Right atrium auricular region (tissue), 2 donors: ENCODE measurements around the gene MPZL1. TPM values are rescaled to one million over a fixed set of nuclear protein-coding genes. Genes with fewer than 3 reads are reported as not detected.
A peak's percentile ranks its signal among the peaks of the same experiment; 100 is the strongest.

Experiments
- DNase-seq: peaks from one replicate; pipeline ENCODE4 v3.0.0-alpha.2; 2019; ENCODE audit warnings: low spot score
- H3K27ac ChIP-seq, 2 donors: fragments of 200-600 bp; sonication (generic); 1 replicate in 1 of 2; 2 replicates in 1 of 2; pipeline ENCODE4 v1.5.1; 2016 to 2019
- H3K27me3 ChIP-seq, 2 donors: fragments of 200-600 bp; sonication (generic); one replicate each; pipeline versions ENCODE4 v1.5.1 to v1.6.0; 2017 to 2019
- H3K36me3 ChIP-seq: fragments of 200-600 bp; sonication (generic); one replicate; pipeline ENCODE4 v1.5.1; 2016
- H3K4me1 ChIP-seq, 2 donors: fragments of 200-600 bp; sonication (generic); one replicate each; pipeline versions ENCODE4 v1.5.1 to v1.6.0; 2017 to 2019
- H3K4me3 ChIP-seq, 2 donors: fragments of 200-600 bp; sonication (generic); 1 replicate in 1 of 2; 2 replicates in 1 of 2; pipeline ENCODE4 v1.5.1; 2017 to 2019; ENCODE audit warnings: mild to moderate bottlenecking in 1 of 2, moderate library complexity in 1 of 2
- H3K9me3 ChIP-seq, 2 donors: fragments of 200-600 bp; sonication (generic); one replicate each; pipeline ENCODE4 v1.5.1; 2019
- CTCF ChIP-seq, 2 donors: fragments of 200-600 bp; sonication (generic); IDR thresholded peaks; one replicate each; pipeline ENCODE4 v1.5.1; 2019; ENCODE audit warnings: antibody characterized with exemption in 2 of 2
- total RNA-seq, 2 donors: library from RNA; depleted of rRNA; stranded (reverse); fragments of >200 nt; gene quantifications; one replicate each; pipeline ENCODE4 v1.1.0, GENCODE V29; 2016

Gene MPZL1
- total RNA-seq, 2 donors from 2014 or later = 22.4 to 52.0 TPM

- Histone ChIP-seq H3K27me3 (no peaks in the 10 kb centered on the region), H3K4me1 (peaks cover 0 to 7% of the 10 kb centered on the region in 2 donors), H3K27ac (no peak overlapping the region), H3K36me3 (peaks cover 6% of the 10 kb centered on the region), H3K4me3 (no peak overlapping the region), H3K9me3 (no peaks in the 10 kb centered on the region)
- no peak for DNase-seq
- no peak for TF ChIP-seq CTCF (IDR thresholded peaks at IDR 0.05)
Observed at GRCh38 chr1:167707942-167708341, 13.8 kb upstream of the MPZL1 start.

- H3K9me3 ChIP-seq = no peaks in the 10 kb centered on the region
- no peak overlapping the region for H3K4me3 ChIP-seq
- peaks cover 0 to 13% of the 10 kb centered on the region in 2 donors for H3K4me1 ChIP-seq
- no peaks in the 10 kb centered on the region for H3K36me3 ChIP-seq
- H3K27me3 ChIP-seq = no peaks in the 10 kb centered on the region
- TF ChIP-seq CTCF (IDR thresholded peaks at IDR 0.05) = no peak
- no peak overlapping the region for H3K27ac ChIP-seq
- DNase-seq = no peak
Observed at GRCh38 chr1:167708940-167709389, 12.8 kb upstream of the MPZL1 start.

GRCh38 chr1:167710836-167711235 lies 10.9 kb upstream of the MPZL1 start:
- no peak for TF ChIP-seq CTCF (IDR thresholded peaks at IDR 0.05)
- DNase-seq = no peak
- peaks cover 0 to 11% of the 10 kb centered on the region in 2 donors for H3K4me1 ChIP-seq
- no peak overlapping the region for H3K4me3 ChIP-seq
- no peaks in the 10 kb centered on the region for H3K9me3 ChIP-seq
- H3K36me3 ChIP-seq = no peaks in the 10 kb centered on the region
- H3K27ac ChIP-seq = peak overlapping the region in 1 of 2 donors; percentile 52
- no peaks in the 10 kb centered on the region for H3K27me3 ChIP-seq

- DNase-seq = no peak
- H3K4me3 ChIP-seq = no peak overlapping the region
- no peaks in the 10 kb centered on the region for H3K27me3 ChIP-seq
- H3K27ac ChIP-seq = peak overlapping the region in 1 of 2 donors; percentile 52
- H3K4me1 ChIP-seq = peaks cover 0 to 11% of the 10 kb centered on the region in 2 donors
- TF ChIP-seq CTCF (IDR thresholded peaks at IDR 0.05) = no peak
- no peaks in the 10 kb centered on the region for H3K9me3 ChIP-seq
- H3K36me3 ChIP-seq = no peaks in the 10 kb centered on the region
Observed at GRCh38 chr1:167711797-167712196, 10.0 kb upstream of the MPZL1 start.

- no peak for TF ChIP-seq CTCF (IDR thresholded peaks at IDR 0.05)
- no peaks in the 10 kb centered on the region for H3K27me3 ChIP-seq
- peaks cover 0 to 11% of the 10 kb centered on the region in 2 donors for H3K4me1 ChIP-seq
- H3K9me3 ChIP-seq = no peaks in the 10 kb centered on the region
- no peak for DNase-seq
- peak overlapping the region; percentile 95 for H3K27ac ChIP-seq
- peak overlapping the region; percentile 69 to 76 for H3K4me3 ChIP-seq
- no peaks in the 10 kb centered on the region for H3K36me3 ChIP-seq
Observed at GRCh38 chr1:167713330-167714081, 8.3 kb upstream of the MPZL1 start.

GRCh38 chr1:167714098-167714438 lies 7.7 kb upstream of the MPZL1 start:
- Histone ChIP-seq H3K27ac (peak overlapping the region; percentile 95), H3K9me3 (no peaks in the 10 kb centered on the region), H3K4me1 (peaks cover 0 to 11% of the 10 kb centered on the region in 2 donors), H3K4me3 (peak overlapping the region; percentile 69 to 76), H3K27me3 (no peaks in the 10 kb centered on the region), H3K36me3 (no peaks in the 10 kb centered on the region)
- TF ChIP-seq CTCF (IDR thresholded peaks at IDR 0.05) = no peak
- DNase-seq = no peak
